GM18507 (cell line): ENCODE results near the gene ZSCAN2.

Source experiments
- DNase-seq: peaks from one replicate; pipeline ENCODE4 v3.0.0; 2011; ENCODE audit warnings: low read depth; ENCODE audit not compliant: insufficient read length; ENCODE audit errors: extremely low spot score
- FAIRE-seq: peaks from 2 replicates; lab custom pipeline; 2011; peaks lifted over from hg19 to GRCh38; lab: Jason Lieb, UNC

The ZSCAN2 gene

DNA sequence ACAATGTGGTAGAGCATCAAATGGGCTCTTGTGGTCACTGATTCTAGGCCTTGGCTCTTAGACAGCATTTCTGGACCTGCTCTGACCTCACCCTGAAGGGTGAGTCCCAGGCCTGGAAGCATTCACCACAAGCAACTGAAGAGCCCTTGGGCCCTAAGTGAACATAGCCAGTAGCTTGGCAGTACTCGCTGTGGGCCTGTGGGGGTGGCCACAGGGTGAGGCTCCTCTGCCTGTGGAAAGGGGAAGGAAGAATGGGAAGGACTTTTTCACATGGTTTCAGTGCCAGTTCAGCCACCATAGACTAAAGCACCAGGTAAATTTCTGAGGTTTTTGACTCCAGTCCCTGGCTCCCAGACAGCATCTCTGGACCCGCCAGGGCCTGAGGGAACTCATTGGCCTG is 5.1 kb upstream of the ZSCAN2 start:
- DNase-seq: no peak
- no peak for FAIRE-seq

DNA sequence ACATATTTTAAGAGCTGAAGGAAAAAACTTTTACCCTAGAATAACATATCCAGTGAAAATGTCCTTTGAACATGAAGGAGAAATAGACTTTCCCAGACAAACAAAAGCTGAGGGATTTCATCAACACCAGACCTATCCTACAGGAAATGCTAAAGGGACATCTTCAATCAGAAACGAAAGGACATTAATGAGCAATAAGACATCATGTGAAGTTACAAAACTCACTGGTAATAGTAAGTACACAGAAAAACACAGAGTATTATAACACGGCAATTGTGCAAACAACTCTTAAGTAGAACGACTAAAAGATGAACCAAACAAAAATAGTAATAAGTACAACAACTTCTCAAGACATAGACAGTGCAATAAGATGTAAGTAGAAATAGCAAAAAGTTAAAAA is 3.5 kb upstream of the ZSCAN2 start:
- no peak for DNase-seq
- FAIRE-seq: no peak

DNA sequence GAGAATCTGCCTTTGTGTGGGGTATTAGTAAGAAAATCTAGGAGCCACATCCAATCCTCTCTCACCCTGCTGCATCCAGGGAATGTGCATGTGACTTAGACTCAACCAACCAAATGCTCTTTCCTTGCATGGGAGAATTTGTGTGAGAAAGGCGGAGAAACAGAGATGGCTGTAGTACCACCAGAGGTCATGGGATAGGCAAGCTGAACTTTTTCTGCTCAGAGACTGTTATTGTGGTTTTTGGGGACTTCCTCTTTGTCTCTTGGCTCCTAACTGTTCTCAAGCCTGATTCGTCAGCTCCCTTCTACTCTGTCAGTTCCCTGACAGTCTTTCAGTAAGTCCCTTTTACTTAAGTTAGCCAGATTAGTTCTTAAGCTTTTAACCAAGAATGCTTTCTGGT is 2.6 kb upstream of the ZSCAN2 start:
- no peak for DNase-seq
- peak; percentile 75 for FAIRE-seq

DNA sequence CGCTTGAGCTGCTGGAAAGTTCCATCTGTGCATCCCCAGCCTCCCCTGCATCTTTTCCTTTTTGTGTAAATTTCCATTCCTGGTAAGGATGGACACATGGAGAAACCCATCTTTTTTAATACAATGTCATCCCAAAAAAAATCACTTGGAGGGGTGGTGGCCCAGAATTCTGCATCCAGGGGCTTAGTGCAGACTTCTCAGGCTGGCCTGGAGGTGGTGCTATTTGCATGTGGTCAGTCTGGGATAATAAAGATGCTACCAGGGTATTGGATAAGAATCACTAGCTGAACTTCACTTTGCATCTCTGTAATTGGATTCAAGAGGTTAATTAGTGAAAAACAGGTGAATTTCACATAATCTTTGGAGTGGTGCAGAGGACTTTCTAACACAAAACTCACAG is 1.8 kb upstream of the ZSCAN2 start:
- no peak for DNase-seq
- peak; percentile 24 for FAIRE-seq

DNA sequence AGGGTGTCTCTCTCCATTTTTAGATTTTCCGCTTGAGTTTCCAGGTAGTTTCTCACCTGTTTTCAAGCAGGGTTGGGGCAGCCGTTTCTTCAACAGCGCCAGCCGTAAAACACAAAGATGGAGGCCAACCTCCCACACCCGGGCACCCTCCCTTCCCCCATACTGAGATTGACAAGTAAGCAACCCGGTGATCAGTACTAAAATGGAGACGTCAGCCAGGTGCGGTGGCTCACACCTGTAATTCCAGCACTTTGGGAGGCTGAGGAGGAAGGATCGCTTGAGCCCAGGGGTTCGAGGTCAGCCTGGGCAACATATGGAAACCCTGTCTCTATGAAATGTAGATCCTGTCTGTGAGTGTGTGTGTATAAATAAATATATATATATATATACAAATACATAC is 903 bp upstream of the ZSCAN2 start:
- no peak for FAIRE-seq
- DNase-seq: no peak

DNA sequence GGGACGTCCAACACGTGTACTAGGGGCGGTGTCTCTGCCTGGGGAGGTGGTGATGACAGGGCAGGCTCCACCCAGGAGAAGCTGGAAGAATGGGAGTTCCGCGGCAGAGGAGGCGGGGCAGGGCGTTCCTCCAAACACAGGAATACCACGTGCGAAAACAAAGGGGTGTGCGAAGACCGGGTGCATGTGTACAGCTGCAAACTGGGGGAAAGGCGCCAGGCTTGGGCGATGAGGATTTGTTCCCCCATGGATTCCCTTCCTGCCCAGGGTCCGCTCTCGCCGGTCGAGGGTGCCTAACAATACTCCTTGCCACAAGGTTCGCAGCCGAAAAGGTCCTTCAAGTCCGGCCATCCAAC is 500 bp upstream of the ZSCAN2 start:
- no peak for DNase-seq
- FAIRE-seq: no peak

DNA sequence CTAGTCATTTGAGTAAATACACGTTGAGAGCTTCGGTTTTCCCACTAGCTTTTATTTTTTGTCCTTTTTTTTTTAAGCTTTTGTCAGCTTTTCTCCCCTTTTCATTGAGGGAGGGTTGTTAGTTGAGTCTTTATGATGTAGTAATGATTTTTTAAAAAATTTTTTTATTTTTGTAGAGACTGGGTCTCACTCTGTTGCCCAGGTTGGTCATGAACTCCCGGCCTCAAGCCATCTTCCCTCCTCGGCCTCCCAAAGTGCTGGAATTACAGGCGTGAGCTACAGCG is 688 bp downstream of the ZSCAN2 start:
- FAIRE-seq (no peak), DNase-seq (no peak)

DNA sequence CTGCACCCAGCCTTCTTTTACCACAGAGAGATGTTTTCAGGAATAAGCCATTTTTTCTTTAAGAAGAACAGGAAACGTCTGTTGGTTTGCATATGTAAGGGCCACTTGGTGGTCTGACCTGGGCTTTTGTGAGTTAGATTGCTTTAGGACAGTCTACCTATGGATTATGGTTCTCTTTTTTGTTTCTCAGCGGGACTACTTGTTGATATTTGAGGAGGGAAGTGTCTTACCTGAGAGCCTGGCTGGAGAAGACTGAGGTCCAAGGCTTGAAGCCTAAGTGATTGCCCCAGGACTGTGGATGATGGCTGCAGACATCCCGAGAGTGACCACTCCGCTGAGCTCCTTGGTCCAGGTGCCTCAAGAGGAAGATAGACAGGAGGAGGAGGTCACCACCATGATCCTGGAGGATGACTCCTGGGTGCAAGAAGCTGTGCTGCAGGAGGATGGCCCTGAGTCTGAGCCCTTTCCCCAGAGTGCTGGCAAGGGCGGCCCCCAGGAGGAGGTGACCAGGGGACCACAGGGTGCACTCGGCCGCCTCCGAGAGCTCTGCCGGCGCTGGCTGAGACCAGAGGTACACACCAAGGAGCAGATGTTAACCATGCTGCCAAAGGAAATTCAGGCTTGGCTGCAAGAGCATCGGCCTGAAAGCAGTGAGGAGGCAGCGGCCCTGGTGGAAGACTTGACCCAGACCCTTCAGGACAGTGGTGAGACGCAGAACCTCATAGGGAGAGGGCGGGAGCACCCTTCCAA is 3.0 kb downstream of the ZSCAN2 start:
- no peak for DNase-seq
- FAIRE-seq: no peak

DNA sequence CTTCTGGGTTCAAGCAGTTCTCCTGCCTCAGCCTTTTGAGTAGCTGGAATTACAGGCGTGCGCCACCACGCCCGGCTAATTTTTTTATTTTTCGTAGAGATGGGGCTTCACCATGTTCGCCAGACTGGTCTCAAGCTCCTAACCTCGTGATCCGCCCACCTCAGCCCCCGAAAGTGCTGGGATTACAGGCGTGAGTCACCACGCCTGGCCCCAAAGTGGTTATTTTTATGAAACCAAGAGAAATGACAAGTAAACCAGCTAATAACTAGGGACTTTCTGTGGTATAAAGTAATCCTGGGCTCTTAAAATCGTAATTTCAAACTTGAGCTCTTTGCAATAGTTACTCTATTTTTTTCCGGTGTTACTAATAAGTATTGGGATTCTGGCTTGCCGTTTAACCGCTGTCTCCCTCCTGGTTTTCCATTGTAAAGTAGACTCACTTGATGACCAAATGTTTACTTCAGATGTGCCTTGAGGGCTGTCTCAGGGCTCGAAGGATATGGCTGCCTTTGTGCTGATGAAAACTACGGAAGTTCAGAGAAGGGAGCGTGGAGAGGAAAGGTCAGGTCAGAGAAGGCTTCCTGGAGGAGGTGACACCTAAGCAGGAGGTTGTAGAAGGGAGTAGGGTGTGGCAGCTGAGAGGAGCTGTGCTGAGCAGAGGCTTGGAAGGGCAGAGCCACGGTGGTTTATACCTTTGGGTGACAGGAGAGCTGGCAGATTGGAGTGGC is 4.2 kb downstream of the ZSCAN2 start:
- FAIRE-seq: peak; percentile 56
- DNase-seq: no peak

DNA sequence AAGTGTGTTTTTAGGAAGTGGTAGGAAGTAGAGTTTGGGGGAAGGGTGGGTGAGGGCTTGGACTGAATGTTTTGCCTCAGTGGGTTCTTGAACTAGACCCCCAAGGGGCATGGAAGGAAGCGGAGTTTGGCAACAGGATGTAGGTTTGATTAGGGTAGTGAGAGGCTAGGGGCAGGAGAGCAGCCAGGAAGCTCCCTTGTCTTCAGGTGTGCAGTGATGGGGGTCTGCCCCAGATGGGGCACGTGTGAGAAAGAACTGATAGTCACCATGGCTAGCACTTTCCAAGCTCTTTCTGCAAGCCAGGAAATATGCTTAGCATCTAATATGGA is 4.7 kb downstream of the ZSCAN2 start:
- FAIRE-seq: no peak

DNA sequence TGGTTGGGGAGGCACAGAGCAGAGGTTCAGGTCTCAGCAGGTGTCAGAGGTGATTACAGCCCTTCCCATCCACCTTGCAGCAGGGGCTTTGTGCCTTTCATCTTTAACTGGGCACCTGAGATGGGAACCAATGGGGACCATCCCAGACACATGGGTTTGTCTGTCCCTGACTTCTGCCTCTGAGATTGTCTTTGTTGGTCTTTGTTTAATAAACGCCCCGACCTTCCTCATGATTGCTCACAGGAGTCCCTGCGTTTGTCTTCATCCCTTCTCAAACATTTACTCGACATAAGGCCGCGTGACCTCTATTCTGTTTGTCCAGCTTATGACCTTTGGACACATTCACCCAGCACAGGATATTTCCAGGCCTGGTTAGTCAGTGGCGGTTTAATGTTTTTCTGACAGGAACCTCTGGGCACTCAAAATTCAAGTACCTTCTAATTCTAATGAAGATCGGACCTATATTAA is 5.9 kb downstream of the ZSCAN2 start:
- no peak for FAIRE-seq
- DNase-seq: no peak

More for the DNA sequence above, 4.7 kb downstream of the ZSCAN2 start:
- DNase-seq: no peak

DNA sequence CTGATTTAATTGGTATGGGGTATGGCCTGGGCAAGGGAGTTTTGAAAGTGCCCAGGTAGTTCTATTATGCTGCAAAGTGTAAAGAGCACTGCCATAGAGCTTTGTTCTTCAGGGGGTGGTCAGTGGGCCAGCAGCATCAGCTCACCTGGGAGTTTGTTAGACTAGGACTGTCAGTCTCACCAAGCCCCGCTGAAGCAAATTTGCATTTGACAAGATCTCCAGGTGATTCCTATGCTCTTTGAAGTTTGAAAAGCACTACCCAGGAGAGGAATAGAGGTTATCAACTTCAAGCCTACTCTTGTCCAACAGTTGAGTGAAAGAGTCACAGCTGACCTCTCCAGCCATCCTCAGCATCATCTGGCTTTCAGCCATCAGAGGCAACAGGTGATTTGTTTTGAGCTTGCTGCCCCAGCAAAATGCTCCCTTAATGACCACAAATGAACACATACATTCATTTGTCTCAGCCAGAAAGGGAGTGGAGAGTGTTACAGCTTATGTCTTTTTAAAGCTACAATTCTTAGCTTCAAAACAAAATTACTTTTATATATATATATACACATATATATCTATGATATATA is 8.0 kb downstream of the ZSCAN2 start:
- no peak for FAIRE-seq
- DNase-seq: no peak

DNA sequence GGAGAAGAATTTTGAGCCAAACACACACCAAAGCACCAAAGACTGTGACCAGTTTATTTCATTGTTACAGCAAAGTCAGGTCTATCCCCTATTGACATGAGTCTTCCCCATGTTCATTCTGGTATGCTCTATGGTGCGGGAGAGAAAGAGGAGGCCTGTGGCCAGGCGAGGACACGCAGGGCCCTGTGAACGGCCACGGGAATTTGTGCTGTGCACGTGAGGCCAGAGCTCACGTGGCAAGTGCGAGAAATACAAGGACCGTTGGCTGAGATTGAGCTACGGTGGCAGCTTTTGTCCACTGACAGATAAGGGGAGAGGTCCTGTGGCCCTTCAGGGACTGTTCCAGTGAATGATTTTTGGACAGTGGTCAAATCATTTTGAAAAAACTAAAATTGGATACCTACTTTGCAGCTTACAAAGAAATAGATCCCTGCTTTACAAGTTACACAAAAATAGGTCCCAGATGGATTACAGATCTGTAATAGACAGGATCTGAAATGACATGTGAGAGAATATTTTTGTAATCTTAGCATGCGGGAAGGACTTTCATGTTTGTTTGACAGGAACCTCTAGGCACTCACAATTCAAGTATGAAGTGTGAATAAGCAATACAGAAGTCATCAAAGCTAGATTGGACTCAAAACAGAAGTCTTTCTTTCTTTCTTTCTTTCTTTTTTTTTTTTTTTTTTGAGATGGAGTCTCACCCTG is 9.2 kb downstream of the ZSCAN2 start:
- no peak for FAIRE-seq
- no peak for DNase-seq

DNA sequence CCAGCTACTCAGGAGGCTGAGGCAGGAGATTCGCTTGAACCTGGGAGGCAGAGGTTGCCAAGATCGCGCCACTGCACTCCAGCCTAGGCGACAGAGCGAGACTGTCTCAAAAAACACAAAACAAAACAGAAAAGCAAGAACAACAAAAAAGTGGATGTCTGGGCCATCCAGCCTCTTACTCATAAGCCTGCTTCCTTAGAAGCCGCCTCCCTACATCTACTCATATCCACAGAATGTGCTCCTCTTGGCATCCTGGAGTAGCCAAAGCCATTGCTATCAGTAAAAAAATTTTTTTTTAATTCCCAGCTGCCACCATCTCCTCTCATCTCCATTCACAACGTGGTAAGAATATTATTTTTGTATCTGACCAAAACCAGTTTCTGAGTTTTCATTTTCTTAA is 10.8 kb downstream of the ZSCAN2 start:
- DNase-seq: no peak
- FAIRE-seq: no peak

DNA sequence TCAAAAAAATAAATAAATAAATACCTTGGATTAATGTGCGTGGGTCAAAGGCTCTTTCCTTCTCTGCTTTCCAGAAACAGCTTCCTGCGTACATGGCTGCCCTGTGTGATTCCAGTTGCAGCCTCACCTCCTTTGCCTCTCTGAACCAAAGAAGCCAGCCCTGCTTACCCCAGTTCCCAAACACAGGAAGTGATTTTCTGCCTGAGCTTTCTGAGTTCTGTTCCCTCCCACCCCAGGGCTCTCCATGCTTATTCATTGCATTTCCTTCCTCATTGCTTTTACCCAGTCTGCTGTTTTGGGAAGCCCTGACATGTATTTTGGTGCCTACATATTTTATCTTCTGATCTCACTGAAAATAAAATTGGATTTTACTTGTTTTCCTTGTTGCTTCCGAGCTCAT is 15.4 kb downstream of the ZSCAN2 start:
- DNase-seq (no peak), FAIRE-seq (no peak)

DNA sequence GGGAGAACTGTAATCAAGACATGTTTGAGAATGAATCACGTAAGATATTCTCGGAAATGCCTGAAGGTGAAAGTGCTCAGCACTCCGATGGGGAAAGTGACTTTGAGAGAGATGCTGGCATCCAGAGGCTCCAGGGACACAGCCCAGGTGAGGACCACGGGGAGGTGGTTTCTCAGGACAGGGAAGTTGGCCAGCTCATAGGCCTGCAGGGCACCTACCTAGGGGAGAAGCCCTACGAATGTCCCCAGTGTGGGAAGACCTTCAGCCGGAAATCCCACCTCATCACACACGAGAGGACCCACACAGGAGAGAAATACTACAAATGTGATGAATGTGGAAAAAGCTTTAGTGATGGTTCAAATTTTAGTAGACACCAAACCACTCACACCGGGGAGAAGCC is 19.8 kb downstream of the ZSCAN2 start:
- FAIRE-seq (no peak), DNase-seq (no peak)

DNA sequence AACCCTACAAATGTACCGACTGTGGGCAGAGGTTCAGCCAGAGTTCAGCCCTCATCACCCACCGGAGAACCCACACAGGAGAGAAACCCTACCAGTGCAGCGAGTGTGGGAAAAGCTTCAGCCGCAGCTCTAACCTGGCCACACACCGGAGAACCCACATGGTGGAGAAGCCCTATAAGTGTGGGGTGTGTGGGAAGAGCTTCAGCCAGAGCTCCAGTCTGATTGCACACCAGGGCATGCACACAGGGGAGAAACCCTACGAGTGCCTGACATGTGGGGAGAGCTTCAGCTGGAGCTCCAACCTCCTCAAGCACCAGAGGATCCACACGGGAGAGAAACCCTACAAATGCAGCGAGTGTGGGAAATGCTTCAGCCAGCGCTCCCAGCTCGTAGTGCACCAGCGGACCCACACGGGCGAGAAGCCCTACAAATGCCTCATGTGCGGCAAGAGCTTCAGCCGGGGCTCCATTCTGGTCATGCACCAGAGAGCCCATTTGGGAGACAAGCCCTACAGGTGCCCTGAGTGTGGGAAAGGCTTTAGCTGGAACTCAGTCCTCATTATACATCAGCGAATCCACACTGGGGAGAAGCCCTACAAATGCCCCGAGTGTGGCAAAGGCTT is 20.7 kb downstream of the ZSCAN2 start:
- no peak for DNase-seq
- no peak for FAIRE-seq

DNA sequence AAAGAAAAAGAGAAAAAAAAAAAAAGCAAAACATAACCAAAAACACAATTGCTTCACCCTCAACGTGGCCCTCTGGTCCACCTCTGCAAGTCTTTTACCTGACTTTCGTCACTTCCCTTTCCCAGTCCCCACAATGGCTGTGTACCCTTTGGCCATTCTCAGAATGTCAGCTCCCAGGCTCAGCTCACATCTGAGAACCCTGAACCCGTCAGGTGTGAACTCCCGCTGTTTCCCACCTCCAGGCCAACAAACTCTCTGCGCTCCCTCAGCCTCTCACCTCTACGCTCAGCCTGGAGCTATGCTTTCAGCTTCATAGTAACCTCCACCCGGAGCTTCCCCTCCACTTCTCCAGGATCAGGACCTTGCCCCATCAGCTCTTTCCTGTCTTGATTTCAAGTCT is 23.6 kb downstream of the ZSCAN2 start:
- no peak for DNase-seq
- no peak for FAIRE-seq

DNA sequence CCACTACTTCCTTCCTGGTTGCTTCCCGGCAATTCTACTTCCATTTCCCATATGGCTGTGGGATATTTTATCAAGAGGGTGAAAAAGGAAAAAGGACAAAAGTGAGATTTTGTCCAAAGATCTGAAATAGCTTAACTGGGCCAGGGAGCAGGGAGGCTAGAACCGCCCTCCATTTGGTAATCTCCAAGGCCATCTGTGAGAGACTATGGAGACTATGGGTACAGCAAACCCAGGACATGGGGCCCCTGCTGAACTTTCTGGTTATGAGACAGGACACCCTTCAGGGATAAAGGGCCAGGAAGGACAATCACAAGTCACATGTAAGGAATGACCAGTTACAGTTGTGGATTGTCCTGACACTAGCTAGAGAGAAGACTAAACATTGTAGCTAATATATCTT is 24.3 kb downstream of the ZSCAN2 start:
- no peak for FAIRE-seq
- DNase-seq: no peak

DNA sequence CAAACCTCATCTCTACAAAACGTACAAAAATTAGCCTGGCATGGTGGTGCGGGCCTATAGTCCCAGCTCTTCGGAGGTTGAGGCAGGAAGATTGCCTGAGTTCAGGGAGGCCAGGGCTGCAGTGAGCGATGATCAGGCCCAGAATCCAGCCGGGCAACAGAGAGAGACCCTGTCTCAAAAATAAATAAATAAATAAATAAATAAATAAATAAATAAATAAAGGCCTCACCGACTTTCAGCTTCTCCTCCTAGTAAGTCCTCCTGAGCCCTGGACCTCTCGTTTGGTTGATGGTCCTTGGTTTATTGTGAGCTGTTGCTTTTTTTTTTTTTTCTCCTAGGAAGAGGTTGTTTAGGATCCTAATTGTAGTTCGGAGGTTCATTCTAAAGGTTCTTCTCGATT is 28.2 kb downstream of the ZSCAN2 start:
- no peak for DNase-seq
- no peak for FAIRE-seq
